Sigmoid colon (tissue), 4 donors: ENCODE results near the gene CEP295NL.

ENCODE experiments used
- EP300 ChIP-seq, 4 donors: sonication (generic); formaldehyde crosslinking; IDR thresholded peaks; one replicate each; pipeline ENCODE4 v1.6.1; 2017; ENCODE audit warnings: antibody characterized with exemption in 4 of 4
- POLR2A ChIP-seq, 2 donors: fragments of 450-650 bp; IDR thresholded peaks; one replicate each; pipeline ENCODE4 v1.6.1; 2016; ENCODE audit warnings: antibody characterized with exemption in 2 of 2, mild to moderate bottlenecking in 2 of 2, moderate library complexity in 2 of 2
- POLR2AphosphoS5 ChIP-seq, 4 donors: sonication (generic); formaldehyde crosslinking; IDR thresholded peaks; one replicate each; pipeline ENCODE4 v1.6.1; 2017; ENCODE audit warnings: antibody characterized with exemption in 4 of 4
- TF ChIP-seq, protein P1 (sequence below), 4 experiments: fragments of 450-650 bp in 3 of 4; fragments of 200-600 bp in 1 of 4; IDR thresholded peaks; one replicate each; pipeline ENCODE4 v1.5.1; 2016 to 2019; ENCODE audit warnings: antibody characterized with exemption in 4 of 4, mild to moderate bottlenecking in 3 of 4, moderate library complexity in 2 of 4

DNA sequence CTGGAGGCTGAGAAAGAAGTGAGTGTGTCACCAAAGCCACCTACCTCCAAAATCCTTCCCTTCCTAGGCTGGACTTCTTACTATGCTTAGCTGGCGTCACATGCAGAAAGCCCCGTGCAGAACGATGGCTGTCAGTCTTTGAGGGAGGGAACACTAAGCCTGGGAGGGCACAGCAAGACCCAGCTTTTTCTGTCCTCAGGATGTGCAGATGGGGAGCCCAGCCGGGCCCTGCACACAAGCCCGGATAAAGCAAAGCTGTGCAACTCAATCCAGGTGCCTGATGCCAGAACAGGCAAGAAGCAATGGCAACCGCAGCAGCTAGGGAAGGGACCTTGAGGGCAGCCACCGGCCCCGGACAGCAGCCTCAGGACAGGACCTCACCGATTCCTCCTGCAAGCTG lies 48.5 kb downstream of the CEP295NL start:
- TF ChIP-seq, protein P1, sequence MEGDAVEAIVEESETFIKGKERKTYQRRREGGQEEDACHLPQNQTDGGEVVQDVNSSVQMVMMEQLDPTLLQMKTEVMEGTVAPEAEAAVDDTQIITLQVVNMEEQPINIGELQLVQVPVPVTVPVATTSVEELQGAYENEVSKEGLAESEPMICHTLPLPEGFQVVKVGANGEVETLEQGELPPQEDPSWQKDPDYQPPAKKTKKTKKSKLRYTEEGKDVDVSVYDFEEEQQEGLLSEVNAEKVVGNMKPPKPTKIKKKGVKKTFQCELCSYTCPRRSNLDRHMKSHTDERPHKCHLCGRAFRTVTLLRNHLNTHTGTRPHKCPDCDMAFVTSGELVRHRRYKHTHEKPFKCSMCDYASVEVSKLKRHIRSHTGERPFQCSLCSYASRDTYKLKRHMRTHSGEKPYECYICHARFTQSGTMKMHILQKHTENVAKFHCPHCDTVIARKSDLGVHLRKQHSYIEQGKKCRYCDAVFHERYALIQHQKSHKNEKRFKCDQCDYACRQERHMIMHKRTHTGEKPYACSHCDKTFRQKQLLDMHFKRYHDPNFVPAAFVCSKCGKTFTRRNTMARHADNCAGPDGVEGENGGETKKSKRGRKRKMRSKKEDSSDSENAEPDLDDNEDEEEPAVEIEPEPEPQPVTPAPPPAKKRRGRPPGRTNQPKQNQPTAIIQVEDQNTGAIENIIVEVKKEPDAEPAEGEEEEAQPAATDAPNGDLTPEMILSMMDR (IDR thresholded peaks at IDR 0.05) = no peak
- TF ChIP-seq POLR2A (IDR thresholded peaks at IDR 0.05) (no peak), EP300 (IDR thresholded peaks at IDR 0.05) (no peak), POLR2AphosphoS5 (IDR thresholded peaks at IDR 0.05) (peak in 1 of 4 donors; percentile 10)
